ENCODE measurements around the gene MCM10.

GRCh38 chr10:13222151-13222550 lies 60.8 kb downstream of the MCM10 start:
- TF ChIP-seq CTCF (IDR thresholded peaks at IDR 0.05): no peak
- TF ChIP-seq POLR2A (IDR thresholded peaks at IDR 0.05): no peak

Data from tibial nerve (tissue), 3 donors.